MM.1S (cell line): ENCODE measurements around the gene MRPL1.

Source experiments
- DNase-seq: peaks from one replicate; pipeline ENCODE4 v3.0.0-alpha.2; 2015
- H2AFZ ChIP-seq: fragments of 300-600 bp; sonication (generic); 2 replicates; pipeline ENCODE4 v1.6.0; 2016; ENCODE audit warnings: antibody characterized with exemption, low read length
- H3F3A ChIP-seq: fragments of 300-600 bp; sonication (generic); 2 replicates; pipeline ENCODE4 v1.6.1; 2016; ENCODE audit warnings: mild to moderate bottlenecking, antibody characterized with exemption, low read length, moderate library complexity, mixed read lengths; ENCODE audit not compliant: insufficient read depth
- H3K27ac ChIP-seq: fragments of 300-600 bp; sonication (generic); 2 replicates; pipeline ENCODE4 v1.5.1; 2016; ENCODE audit warnings: mild to moderate bottlenecking, low read length
- H3K27me3 ChIP-seq: fragments of 300-600 bp; sonication (generic); replicated peaks from 2 replicates; pipeline ENCODE4 v1.6.0; 2016; ENCODE audit warnings: low read length; ENCODE audit not compliant: insufficient read depth
- H3K36me3 ChIP-seq: fragments of 300-600 bp; sonication (generic); replicated peaks from 2 replicates; pipeline ENCODE4 v1.6.1; 2016; ENCODE audit warnings: mild to moderate bottlenecking, low read length, mixed read lengths; ENCODE audit not compliant: insufficient read depth
- H3K4me1 ChIP-seq: fragments of 300-600 bp; sonication (generic); 2 replicates; pipeline ENCODE4 v1.6.1; 2016; ENCODE audit warnings: low read length, mixed read lengths
- H3K4me2 ChIP-seq: fragments of 300-600 bp; sonication (generic); 2 replicates; pipeline ENCODE4 v1.6.0; 2016; ENCODE audit warnings: low read depth, low read length
- H3K4me3 ChIP-seq: fragments of 300-600 bp; sonication (generic); 2 replicates; pipeline ENCODE4 v1.5.1; 2016; ENCODE audit warnings: low read length, mixed read lengths
- H3K79me2 ChIP-seq: fragments of 300-600 bp; sonication (generic); 2 replicates; pipeline ENCODE4 v1.6.1; 2016; ENCODE audit warnings: mixed run types, low read length, mixed read lengths
- H3K9ac ChIP-seq: fragments of 300-600 bp; sonication (generic); 2 replicates; pipeline ENCODE4 v1.6.1; 2016; ENCODE audit warnings: low read length, mixed read lengths
- H3K9me2 ChIP-seq: fragments of 300-600 bp; sonication (generic); replicated peaks from 2 replicates; pipeline ENCODE4 v1.6.1; 2016; ENCODE audit warnings: mild to moderate bottlenecking, low read length, mixed read lengths; ENCODE audit not compliant: insufficient read depth
- H3K9me3 ChIP-seq: fragments of 300-600 bp; sonication (generic); replicated peaks from 2 replicates; pipeline ENCODE4 v1.6.1; 2016; ENCODE audit warnings: mild to moderate bottlenecking, low read length, mixed read lengths; ENCODE audit not compliant: insufficient read depth
- H4K20me1 ChIP-seq: fragments of 300-600 bp; sonication (generic); 2 replicates; pipeline ENCODE4 v1.6.1; 2016; ENCODE audit warnings: mild to moderate bottlenecking, low read length, moderate library complexity, mixed read lengths; ENCODE audit not compliant: insufficient read depth
- EZH2 ChIP-seq: fragments of 300-600 bp; sonication (generic); optimal IDR thresholded peaks from 2 replicates; pipeline ENCODE3; 2017; ENCODE audit warnings: low read depth, mild to moderate bottlenecking, antibody characterized with exemption, low read length, mixed read lengths
- EZH2phosphoT487 ChIP-seq: fragments of 300-600 bp; sonication (generic); IDR thresholded peaks from 2 replicates; pipeline ENCODE4 v1.6.1; 2018; ENCODE audit warnings: antibody characterized with exemption, low read length
- TF ChIP-seq, protein P1 (sequence below): fragments of 300-600 bp; sonication (generic); IDR thresholded peaks from 2 replicates; pipeline ENCODE4 v1.5.1; 2016; ENCODE audit warnings: antibody characterized with exemption, low read length, mixed read lengths

MRPL1 gene

DNA sequence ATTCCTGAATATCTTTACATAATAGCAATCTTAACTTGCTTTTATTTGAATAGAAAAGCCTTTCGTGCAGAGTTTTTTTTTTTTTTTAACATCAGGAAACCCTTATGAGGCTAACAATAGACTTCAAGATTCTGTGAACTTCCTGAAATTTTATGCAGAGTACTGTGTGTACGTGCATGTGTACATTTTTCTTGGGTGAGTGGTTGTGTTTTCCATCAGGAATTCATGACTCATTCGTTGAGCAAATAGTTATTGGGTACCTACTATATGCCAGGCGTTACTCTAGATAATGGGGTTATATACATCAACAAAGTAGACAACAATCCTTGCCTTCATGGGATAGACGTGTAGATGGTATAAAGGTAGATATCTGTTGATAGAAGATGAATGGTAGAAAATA, 59.1 kb downstream of the MRPL1 start:
- Histone ChIP-seq H3K4me3 (no peak overlapping the region), H4K20me1 (no peaks in the 10 kb centered on the region), H3K9me2 (no peaks in the 10 kb centered on the region), H3K9ac (no peak overlapping the region), H3F3A (peaks cover 16% of the 10 kb centered on the region), H3K9me3 (no peaks in the 10 kb centered on the region), H3K36me3 (no peaks in the 10 kb centered on the region), H3K4me1 (peaks cover 30% of the 10 kb centered on the region), H3K27me3 (no peaks in the 10 kb centered on the region), H2AFZ (no peak overlapping the region), H3K79me2 (peaks cover 11% of the 10 kb centered on the region), H3K4me2 (no peak overlapping the region), H3K27ac (no peak overlapping the region)
- no peak for DNase-seq
- TF ChIP-seq, protein P1, sequence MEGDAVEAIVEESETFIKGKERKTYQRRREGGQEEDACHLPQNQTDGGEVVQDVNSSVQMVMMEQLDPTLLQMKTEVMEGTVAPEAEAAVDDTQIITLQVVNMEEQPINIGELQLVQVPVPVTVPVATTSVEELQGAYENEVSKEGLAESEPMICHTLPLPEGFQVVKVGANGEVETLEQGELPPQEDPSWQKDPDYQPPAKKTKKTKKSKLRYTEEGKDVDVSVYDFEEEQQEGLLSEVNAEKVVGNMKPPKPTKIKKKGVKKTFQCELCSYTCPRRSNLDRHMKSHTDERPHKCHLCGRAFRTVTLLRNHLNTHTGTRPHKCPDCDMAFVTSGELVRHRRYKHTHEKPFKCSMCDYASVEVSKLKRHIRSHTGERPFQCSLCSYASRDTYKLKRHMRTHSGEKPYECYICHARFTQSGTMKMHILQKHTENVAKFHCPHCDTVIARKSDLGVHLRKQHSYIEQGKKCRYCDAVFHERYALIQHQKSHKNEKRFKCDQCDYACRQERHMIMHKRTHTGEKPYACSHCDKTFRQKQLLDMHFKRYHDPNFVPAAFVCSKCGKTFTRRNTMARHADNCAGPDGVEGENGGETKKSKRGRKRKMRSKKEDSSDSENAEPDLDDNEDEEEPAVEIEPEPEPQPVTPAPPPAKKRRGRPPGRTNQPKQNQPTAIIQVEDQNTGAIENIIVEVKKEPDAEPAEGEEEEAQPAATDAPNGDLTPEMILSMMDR, result no peak
- TF ChIP-seq EZH2phosphoT487, result no peak
- TF ChIP-seq EZH2, result no peak

DNA sequence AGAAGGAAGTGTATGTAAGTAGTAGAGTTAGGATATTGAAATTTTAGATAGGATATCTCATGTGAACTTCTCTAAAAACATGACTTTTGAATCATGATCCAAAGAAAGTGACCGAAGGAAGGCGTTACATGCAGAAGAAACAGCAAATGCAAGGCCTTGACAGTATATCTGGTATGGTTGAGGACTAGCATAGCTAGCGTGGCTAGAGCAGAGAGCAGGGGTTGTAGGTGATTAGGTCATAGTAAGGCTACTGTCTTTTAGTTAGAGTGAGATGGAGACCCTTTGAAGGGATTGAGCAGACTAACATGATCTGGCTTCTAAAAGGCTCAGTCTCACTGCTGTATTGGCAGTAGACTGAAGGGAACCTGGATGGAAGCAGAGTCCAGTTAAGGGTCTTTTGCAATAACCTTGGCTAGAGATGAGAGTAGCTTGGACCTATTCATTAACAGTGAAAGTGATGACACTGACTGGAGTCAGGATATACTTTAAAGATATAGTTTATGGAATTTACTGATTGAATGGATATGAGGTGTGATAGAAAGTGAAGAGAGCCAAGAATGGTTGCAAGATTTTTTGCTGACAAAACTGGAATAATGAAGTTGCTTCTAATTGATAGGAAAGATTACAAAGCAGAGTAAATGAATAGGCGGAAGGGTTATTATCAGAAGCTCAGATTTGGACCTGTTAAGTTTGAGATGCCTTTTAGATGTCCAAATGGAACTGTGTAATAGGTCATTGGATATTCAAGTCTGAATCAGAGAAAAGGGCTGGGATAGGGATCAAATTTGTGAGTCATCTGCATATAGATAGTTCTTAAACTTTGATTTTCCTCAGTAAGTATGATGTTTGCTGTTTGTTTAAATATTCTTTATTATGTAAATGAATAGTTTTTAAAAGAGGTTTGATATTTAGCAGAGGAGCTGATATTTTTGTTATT, 59.8 kb downstream of the MRPL1 start:
- H3K4me3 ChIP-seq, result no peak overlapping the region
- H3K79me2 ChIP-seq, result peaks cover 11% of the 10 kb centered on the region
- H3K9ac ChIP-seq, result no peak overlapping the region
- peaks cover 8% of the 10 kb centered on the region for H3F3A ChIP-seq
- H3K4me2 ChIP-seq, result no peak overlapping the region
- no peaks in the 10 kb centered on the region for H3K9me2 ChIP-seq
- H3K27ac ChIP-seq, result no peak overlapping the region
- TF ChIP-seq, protein P1, result no peak
- TF ChIP-seq EZH2phosphoT487 (no peak), EZH2 (no peak)
- no peaks in the 10 kb centered on the region for H3K27me3 ChIP-seq
- H2AFZ ChIP-seq, result no peak overlapping the region
- no peaks in the 10 kb centered on the region for H3K9me3 ChIP-seq
- H4K20me1 ChIP-seq, result no peaks in the 10 kb centered on the region
- H3K36me3 ChIP-seq, result no peaks in the 10 kb centered on the region; the same call in 1 of the 2 replicates
- H3K4me1 ChIP-seq, result peaks cover 24% of the 10 kb centered on the region
- no peak for DNase-seq

DNA sequence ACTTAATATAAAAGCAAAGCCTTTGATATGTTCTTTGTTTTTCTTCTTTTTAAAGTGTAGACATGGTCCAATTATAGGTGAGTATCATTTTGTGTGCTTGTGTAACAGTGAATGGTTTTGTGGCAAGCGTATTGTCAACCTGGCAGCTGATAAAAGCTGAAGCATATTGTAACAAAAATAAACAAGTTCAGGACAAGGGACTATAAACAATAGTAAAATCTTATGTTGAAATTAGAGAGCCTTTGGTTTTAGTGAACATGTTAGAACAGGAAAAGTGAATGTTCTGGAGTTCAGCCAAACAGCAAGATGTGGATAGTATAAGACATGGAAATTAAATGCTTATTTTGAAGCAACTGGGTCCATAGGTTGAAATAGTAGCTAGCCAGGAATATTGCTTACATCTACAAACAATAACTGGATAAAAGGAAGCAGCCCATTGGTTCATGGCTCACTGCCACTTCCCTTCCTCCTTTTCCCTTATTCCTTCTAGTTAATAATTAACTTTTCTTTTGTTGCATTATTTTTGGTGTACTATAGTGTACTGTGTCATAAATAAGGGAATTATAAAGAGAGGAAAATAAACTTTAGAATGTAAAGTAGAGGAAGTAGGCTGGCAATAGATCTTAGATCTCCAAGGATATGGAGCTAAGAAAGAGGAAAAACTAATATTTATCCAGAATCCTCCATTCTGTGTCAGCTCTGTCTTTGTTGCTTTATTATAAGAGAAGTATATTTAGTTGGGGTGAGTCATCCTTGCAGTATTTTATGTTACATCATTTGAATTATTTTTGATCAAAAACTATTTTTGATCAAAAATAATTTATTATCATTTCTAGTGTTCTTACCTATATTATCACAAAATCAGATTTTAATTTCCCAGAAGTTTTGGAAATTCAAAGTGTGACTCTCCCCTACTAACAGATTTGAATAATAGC, 65.6 kb downstream of the MRPL1 start:
- no peaks in the 10 kb centered on the region for H3K9me3 ChIP-seq
- no peak overlapping the region for H2AFZ ChIP-seq
- no peak overlapping the region for H3K27ac ChIP-seq
- no peaks in the 10 kb centered on the region; the same call in 1 of the 2 replicates for H3K36me3 ChIP-seq
- H3K79me2 ChIP-seq, result no peaks in the 10 kb centered on the region
- H3K4me1 ChIP-seq, result no peaks in the 10 kb centered on the region
- H3K9me2 ChIP-seq, result no peaks in the 10 kb centered on the region
- TF ChIP-seq, protein P1, result no peak
- TF ChIP-seq EZH2 (no peak), EZH2phosphoT487 (no peak)
- no peaks in the 10 kb centered on the region for H4K20me1 ChIP-seq
- no peaks in the 10 kb centered on the region for H3K27me3 ChIP-seq
- no peak overlapping the region for H3K4me3 ChIP-seq
- no peak overlapping the region for H3K9ac ChIP-seq
- no peak for DNase-seq
- H3F3A ChIP-seq, result no peaks in the 10 kb centered on the region
- H3K4me2 ChIP-seq, result no peak overlapping the region
